Measurements from ENCODE around the gene COMMD1.
"Not testable (repeated sequence)": the region's sequence is repeated elsewhere in the genome, so short reads cannot be mapped to it uniquely, and the experiment has no call there.

COMMD1 gene

DNA sequence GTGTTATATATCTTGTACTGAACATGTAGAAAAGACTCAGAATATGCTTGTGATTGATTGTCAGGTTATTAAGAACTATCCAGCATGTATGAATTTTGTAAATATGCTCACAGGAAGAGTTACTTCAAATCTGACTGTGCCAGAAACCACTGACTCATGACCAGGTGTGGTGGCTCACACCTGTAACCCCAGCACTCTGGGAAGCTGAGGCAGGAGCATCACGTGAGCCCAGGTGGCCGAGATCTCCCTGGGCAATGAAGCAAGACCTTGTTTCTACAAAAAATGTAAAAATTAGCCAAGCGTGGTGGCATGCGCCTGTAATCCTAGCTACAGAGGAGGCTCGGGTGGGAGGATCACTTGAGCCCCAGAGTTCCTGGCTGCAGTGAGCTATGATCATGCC is 126.6 kb downstream of the COMMD1 start:
- no peak for DNase-seq

DNA sequence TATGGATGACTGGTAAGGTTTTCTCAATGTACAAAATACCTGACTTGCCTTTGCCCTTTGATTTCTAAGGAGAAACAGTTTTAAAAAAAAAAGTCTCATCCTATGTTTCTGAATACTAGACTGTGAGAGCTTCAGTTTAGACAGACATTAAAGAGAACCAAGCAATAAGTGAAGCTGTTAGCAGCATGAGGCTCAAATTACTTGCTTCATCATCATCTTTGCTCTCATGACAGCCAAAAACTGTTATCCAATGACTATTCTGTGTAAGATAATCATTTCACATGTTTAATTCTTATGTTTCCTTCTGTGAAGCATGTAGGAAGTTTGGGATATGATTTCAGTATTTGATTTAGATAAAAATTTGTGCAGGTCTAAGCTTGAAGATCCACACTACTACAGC is 129.2 kb downstream of the COMMD1 start:
- no peak for DNase-seq

DNA sequence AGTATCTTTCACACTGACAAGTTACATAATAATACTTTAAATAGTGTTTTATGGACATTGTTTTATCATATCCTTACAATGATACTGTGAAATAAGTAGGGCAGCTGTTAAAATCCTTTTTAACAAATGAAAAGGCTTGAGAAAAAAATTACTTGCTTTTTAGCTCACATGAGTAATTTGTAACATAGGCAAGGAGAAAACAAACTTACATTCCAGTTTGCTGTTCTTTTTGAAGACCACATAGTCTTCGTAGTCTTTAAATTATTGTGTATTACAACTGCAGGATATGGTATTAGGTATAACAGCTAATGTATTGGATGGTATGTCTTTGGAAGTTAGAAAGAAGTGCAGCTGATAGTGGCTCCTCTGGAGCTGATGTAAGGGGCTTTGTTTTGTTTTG is 130.8 kb downstream of the COMMD1 start:
- DNase-seq: no peak

DNA sequence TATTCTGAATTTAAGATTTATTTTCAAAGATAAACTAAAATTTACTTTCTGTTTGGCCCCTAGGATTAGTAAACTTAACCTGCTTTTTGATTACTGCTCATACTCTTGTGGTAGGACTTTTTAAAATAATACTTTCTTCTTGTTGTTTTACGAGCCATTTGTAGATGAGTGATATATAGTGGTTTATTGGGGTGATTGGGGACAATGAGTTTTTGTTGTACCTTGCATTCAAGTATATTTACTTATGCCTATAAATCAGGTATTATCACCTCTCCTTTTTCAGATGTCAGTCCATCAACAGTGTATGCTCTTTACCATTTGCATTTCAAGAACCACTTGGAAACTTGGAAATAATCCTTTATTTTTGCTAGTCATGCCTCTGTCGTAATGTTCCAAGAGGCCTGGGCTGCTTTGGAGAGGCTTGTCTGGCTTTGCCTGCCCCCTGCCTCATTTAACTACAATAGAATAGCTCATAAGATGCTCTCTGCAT is 131.3 kb downstream of the COMMD1 start:
- DNase-seq: no peak

DNA sequence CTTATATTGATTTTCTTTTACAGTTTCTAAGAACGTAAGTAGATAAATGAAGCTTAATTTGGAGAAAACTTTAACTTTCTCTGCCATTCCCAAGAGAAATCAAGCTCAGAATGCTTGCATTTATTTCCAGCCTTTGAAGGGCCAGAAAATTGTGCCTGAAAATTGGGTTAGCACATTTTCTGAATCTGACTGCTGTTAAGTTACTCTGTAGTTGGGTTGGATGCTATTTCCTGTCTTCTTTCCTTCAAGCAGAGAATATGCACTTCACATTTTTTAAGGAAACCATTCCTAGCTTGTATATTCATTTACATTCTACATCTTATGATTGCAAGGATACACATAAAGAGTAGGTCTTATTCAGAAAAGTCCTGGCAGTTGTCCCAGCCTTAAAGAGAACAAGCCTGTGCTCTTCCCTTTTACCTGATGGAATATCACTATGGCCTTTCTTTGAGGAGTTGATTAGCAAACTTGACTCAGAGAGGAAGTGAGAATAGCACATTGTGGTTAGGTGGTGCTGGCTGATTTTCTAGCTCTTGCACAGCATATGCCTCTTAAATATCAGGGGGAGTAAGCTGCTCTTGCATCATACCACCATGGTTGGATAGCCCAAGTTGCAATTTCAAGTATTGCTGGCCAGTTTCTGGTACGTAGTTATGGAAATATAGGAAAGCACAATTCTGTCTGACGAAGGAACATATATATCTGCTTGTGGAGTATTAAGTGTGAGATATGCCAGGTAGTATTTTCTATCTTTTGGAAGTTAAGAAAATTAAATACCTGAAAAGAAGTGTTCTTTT is 133.7 kb downstream of the COMMD1 start:
- DNase-seq: no peak

DNA sequence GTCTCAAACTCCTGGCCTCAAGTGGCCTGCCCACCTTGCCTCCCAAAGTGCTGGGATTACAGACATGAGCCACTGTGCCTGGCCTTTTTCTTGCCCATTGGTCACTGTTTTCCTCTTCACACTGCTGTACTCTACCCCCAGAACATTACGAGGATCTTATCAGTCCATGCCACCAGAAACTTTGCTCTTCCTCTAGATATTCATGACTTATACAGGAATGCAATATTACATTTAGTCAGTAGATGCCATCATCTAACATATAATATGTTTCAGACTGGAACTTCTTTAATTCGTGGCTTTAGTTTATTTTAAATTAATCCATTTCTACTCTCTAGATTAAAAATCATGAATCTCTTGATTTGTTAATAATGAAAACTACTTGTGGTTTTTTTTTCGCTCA is 135.5 kb downstream of the COMMD1 start:
- DNase-seq: no peak

DNA sequence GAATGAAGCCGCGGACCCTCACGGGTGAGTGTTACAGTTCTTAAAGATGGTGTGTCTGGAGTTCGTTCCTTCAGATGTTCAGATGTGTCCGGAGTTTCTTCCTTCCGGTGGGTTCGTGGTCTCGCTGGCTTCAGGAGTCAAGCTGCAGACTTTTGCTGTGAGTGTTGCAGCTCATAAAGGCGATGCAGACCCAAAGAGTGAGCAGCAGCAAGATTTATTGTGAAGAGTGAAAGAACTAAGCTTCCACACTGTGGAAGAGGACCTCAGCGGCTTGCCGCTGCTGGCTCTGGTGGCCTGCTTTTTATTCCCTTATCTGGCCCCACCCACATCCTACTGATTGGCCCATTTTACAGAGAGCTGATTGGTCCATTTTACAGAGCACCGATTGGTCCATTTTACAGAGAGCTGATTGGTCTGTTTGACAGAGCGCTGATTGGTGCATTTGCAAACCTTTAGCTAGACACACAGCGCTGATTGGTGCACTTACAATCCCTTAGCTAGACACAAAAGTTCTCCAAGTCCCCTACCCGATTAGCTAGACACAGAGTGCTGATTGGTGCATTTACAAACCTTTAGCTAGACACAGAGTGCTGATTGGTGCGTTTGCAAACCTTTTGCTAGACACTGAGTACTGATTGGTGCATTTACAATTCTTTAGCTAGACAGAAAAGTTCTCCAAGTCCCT is 136.4 kb downstream of the COMMD1 start:
- not testable (repeated sequence) for DNase-seq

DNA sequence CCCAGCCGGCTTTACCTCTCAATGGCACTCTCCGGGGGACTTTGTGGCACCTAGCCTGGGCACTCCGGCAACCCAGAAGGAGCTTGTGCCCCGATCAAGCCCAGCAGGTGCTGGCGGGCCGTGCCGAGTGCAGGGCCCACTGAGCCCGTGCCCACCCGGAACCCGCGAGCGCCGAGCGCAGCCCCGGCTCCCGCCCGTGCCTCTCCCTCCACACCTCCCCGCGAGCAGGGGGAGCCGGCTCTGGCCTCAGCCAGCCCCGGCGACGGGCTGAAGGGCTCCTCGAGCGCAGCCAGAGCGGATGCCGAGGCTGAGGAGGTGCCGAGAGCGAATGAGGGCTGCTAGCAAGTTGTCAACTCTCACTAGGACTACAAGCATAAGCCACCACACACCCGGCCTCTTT is 136.9 kb downstream of the COMMD1 start:
- no peak for DNase-seq

DNA sequence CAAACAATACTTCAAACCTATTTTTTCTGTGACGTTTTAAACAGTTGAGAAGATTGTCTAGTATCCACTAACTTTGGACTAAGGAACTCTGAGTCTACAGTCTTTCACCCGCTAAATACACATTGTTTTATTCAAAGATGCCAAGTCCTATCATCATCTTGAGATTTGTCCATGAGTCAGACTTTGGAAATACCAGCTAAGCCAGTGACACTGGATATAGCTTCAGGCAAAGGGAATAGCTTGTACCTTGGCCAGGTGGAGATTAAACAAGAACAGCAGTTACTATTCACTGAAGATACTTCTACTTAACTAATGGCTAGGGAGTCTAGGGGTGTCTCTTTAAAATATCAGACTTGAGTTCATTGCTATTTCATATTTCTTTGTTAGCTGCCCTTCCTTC is 137.5 kb downstream of the COMMD1 start:
- no peak for DNase-seq

DNA sequence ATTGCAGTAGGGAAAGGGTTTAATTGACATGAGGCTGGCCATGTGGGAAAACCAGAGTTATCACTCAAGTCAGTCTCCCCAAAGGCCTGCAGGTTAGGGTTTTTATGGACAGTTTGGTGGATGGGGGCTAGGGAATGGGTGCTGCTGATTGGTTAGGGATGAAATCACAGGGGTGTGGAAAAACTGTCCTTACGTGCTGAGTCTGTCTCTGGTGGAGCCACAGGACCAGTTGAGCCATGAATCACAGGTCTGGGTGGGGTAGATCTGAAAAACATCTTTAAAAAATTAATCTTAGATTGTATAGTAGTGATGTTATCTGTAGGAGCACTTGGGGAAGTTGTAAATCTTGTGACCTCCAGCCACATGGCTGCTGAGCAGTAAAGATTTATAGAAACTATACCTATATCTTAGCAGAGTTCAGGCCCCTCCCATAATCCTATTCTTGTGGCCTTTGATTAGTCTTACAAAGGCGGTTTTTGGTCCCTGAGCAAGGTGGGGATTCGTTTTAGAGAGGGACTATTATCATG is 139.6 kb downstream of the COMMD1 start:
- DNase-seq: no peak

DNA sequence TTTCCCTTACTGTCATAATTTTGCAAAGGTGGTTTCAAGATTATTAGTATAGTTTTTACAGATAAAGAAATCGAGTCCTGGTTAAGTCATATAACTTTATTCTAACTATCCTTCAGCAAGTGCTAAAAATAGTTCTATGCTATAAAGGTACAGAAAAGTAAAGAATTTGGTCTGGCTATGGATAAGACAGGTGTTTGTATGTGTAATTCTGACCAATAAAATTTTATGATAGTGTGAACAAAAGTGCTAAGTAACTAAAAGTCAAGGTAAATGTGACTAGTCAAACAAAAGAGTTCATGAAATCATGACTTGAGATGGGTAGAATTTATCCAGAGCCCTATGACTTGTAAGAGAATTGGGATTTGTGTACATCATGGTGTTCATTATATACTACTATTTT is 140.7 kb downstream of the COMMD1 start:
- DNase-seq: no peak

DNA sequence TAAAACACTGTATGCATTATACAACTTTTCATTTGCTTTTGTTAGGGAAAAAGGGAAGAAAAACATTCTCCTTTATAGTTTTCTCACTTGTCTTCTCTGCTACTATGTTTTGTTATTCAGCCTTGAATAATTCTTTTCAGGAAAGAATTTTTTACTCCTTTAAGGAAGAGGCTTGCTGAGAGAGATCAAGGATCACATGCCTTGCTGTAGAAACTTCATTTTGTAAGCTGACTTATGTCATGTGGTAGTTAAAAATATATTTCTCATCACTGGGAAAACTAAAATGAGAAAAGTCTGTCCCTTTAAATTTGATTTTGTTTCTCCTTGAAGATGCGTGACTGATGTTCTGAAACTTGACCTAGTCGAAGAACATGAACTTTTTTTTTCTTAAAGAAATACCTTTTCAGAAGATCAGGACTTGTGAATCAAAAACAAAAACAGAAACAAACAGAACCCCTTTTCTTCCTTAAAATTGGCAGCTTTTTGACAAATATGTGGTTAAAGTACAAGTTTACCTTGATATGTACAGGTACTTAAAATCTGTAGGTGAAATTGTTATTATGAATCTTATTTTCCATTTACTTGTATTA is 145.1 kb downstream of the COMMD1 start:
- no peak for DNase-seq

DNA sequence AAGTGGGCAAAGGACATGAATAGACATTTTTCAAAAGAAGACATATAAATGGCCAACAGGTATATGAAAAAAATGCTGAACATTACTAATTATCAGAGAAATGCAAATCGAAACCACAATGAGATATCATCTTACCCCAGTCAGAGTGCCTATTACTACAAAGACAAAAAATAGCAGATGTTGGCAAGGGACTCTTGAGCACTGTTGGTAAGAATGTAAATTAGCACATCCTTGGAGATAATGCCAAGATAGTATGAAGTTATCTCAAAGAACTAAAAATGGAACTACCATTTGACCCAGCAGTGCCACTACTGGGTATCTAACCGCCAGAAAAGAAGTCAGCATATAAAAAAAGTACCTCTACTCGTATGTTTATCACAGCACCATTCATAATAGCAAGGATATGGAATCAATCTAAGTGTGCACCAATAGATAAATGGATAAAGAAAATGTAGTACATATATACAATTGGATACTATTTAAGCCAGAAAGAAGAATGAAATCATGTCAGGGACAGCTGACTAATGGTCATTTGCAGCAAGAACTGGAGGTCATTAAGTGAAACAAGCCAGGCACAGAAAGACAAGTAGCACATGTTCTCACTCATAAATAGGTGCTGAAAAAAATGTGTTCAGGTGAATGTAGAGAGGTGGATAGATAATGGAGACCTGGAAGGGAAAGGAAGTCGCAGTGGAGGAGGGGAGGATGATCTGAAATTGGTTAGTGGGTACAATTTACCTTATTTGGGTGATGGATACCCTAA is 148.7 kb downstream of the COMMD1 start:
- DNase-seq: no peak

DNA sequence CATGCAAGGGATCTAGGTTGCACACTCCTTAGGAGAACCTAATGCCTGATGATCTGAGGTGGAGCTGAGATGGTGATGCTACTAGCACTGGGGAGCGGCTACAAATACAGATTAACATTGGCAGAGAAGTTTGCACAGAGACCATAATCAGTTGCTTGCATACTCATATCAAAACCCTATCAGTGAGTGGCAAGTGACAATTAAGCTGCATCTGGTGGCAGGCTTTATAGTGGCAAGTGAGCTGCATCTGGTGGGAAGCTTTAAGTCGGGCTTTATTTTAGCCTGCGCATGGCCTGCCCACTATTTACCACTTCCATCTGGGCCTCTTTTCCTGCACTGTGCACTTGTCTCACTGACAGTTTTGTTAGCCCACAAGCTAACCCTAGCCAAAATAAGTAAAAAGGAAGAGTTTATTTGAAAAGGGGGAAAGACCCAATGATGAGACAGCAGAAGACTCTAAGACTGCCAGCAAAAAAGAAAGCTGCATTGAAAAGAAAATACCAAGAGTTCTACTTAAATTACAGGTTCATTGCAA is 149.5 kb downstream of the COMMD1 start:
- DNase-seq: no peak

DNA sequence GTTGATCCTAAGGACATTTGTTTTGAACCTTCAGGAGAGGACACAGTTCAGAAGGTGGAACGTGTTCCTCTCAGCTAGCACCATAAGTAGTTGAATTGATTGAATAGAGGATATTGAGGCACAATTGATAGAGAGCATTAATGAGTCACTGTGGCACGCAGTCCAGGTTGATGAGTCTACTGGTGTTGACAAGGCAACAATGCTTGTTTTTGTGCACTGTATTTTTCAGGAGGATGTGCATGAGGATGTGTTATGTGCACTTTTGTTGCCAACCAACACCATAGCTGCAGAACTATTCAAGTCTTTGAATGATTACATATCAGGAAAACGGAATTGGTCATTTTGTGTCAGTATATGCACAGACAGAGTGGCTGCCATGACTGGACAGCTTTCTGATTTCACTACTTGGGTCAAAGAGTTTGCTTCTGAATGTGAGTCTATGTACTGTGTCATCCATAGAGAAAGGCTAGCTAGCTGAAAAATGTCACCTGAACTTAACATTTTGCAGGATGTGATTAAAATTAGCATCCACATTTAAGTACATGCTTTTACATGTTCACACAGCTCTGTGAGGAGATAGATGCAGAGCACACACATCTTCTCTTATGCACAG is 150.4 kb downstream of the COMMD1 start:
- DNase-seq: no peak

DNA sequence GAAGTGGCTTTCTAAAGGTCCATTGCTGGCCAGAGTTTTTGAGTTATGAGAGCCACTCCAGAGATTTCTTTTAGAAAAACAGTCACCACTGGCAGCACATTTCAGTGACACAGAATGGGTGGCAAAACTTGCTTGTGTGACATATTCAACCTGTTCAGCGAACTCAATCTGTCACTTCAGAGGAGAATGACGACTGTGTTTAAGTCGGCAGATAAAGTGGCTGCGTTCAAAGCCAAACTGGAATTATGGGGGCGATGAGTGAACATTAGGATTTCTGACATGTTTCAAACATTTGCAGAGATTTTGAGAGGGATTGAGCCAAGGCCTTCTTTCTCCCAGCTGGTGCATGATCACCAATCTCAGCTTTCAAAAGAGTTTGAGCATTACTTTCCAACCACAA is 150.9 kb downstream of the COMMD1 start:
- no peak for DNase-seq

DNA sequence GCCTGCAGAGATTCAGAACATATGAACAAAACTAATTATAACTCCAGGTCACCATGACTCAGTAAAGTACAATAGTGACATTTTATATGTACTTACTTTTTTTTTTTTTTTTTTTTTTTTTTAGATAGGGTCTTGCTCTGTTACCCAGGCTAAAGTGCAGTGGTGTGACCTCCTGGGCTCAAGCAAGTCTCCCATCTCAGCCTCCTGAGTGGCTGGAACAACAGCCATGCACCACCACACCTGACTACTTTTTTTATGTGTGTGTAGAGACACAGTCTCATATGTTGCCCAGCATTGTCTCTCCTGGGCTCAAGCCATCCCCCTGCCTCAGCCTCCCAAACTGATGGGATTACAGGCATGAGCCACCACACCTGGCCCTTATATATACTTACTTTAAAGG is 159.8 kb downstream of the COMMD1 start:
- DNase-seq: no peak

DNA sequence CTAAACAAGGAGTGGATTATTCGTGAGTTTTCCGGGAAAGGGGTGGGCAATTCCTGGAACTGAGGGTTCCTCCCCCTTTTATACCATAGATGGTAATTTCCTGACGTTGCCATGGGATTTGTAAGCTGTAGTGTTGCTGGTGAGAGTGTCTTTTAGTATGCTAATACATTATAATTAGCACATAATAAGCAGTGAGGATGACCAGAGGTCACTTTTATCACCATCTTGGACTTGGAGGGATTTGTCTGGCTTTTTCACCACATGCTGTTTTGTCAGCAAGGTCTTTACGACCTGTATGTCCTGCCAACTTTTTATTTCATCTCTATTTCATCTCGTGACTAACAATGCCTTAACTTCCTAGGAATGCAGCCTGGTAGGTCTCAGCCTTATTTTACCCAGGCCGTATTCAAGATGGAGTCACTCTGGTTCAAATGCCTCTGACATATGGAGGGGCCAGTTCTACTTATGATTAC is 165.7 kb downstream of the COMMD1 start:
- DNase-seq: no peak

DNA sequence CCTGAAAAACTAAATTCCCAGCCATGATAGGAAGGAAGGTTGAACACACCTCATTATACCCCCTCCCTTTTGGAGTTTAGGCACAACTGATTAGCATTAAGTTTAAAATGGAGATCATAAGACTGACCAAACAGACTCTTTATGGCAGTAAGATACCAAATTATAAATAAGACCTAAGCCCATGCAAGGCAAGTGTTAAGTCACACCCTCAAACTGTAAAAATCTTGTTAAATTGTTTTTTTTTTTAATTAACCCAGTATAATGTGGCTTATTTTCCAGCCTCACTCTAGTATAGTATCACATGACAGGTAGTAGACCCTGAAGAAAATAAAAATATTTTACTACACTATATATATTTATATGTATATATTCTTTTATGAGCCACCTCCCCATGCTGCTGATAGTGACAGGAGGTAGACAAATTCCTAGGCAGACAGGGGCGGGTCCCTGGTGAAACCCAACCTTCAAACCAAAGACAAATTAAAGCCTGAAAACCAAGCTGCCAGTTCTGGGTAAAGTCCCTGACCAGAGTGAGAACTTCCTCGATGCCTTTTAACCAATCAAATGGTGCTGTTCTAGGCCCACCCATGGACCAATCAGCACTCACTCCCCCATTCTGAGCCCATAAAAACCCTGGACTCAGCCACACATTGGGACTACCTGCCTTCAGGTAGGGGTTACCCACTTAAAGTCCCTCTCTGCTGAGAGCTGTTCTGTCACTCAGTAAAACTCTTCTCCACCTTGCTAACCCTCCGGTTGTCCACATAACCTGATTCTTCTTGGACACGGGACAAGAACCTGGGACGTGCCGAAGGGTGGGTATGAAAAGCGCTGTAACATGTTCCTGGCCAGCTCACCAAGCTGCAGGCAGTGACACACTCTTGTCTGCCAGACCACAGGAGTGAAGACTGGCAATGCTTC is 166.5 kb downstream of the COMMD1 start:
- no peak for DNase-seq

DNA sequence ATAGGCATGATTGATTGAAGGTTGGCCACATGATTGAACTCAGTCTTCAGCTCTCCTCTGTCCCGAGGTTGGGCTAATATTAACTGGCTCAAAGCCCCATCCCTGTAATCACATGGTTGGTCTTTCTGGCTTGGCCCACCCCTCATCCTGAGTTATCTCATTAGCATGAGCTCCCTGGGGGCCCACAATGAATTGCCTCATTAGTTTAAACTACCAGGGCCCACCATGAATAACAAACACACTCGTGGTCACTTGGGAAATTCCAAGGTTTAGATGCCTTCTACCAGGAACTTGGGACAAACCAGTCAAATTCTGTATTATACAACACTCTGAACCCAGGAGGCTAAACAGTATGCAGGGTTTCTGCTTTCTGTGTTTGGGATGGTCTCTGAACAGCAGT is 168.8 kb downstream of the COMMD1 start:
- DNase-seq: no peak

All from SHP77 (cell line).